OCI-LY7 (cell line): ENCODE measurements around the gene PLEKHG4B. TPM values are rescaled to one million over a fixed set of nuclear protein-coding genes. Genes with fewer than 3 reads are reported as not detected.

Experiments used
- BruUV-seq: library from RNA; stranded (reverse); fragments of 400-500 nt; replicated peaks from 2 replicates; lab custom pipeline; 2021; lab: Mats Ljungman, UMichigan
- CTCF ChIA-PET: fragments of 300-600 bp; sonication (Branson Sonifier 250); formaldehyde crosslinking; loops from one replicate; lab custom pipeline; 2022; ENCODE audit warnings: antibody characterized with exemption; ENCODE audit not compliant: unreplicated experiment; lab: Charles Lee
- POLR2A ChIA-PET: fragments of 300-600 bp; sonication (Branson Sonifier 250); formaldehyde crosslinking; loops from one replicate; lab custom pipeline; 2022; ENCODE audit warnings: antibody characterized with exemption; lab: Charles Lee
- DNase-seq: peaks from one replicate; pipeline ENCODE4 v3.0.0-alpha.2; 2015; ENCODE audit warnings: low spot score
- H2AFZ ChIP-seq: fragments of 200-600 bp; sonication (generic), shearing (Covaris generic); 2 replicates; pipeline ENCODE4 v1.6.1; 2014; ENCODE audit warnings: mild to moderate bottlenecking, antibody characterized with exemption, low read length, moderate library complexity
- H3K27ac ChIP-seq: fragments of 200-600 bp; sonication (generic); 2 replicates; pipeline ENCODE4 v1.5.1; 2014; ENCODE audit warnings: mixed run types, low read depth, mild to moderate bottlenecking, moderate library complexity, low read length, inconsistent platforms; ENCODE audit not compliant: poor library complexity, severe bottlenecking
- H3K36me3 ChIP-seq: fragments of 200-600 bp; sonication (generic); 2 replicates; pipeline ENCODE4 v1.6.1; 2014; ENCODE audit warnings: mild to moderate bottlenecking, antibody characterized with exemption, low read length, moderate library complexity, mixed read lengths; ENCODE audit not compliant: insufficient read depth
- H3K4me1 ChIP-seq: fragments of 200-600 bp; sonication (generic); 2 replicates; pipeline ENCODE4 v1.5.1; 2014; ENCODE audit warnings: mild to moderate bottlenecking, low read length; ENCODE audit not compliant: insufficient read depth, poor library complexity, severe bottlenecking
- H3K4me2 ChIP-seq: fragments of 200-600 bp; sonication (generic); 2 replicates; pipeline ENCODE4 v1.6.1; 2014; ENCODE audit warnings: mild to moderate bottlenecking, low read length
- H3K4me3 ChIP-seq: fragments of 200-600 bp; sonication (generic); 2 replicates; pipeline ENCODE4 v1.5.1; 2014; ENCODE audit warnings: mild to moderate bottlenecking, low read depth, low read length; ENCODE audit not compliant: poor library complexity, severe bottlenecking
- H3K79me2 ChIP-seq: fragments of 200-600 bp; sonication (generic); 2 replicates; pipeline ENCODE4 v1.6.1; 2016; ENCODE audit warnings: low read depth, mild to moderate bottlenecking, low read length, moderate library complexity, mixed read lengths; ENCODE audit not compliant: insufficient read depth
- H3K9me2 ChIP-seq: fragments of 200-600 bp; sonication (generic); 2 replicates; pipeline ENCODE4 v1.6.1; 2016; ENCODE audit warnings: mild to moderate bottlenecking, low read length, mixed read lengths; ENCODE audit not compliant: insufficient read depth
- H3K9me3 ChIP-seq: fragments of 200-600 bp; sonication (generic); 2 replicates; pipeline ENCODE4 v1.6.1; 2014; ENCODE audit warnings: mild to moderate bottlenecking, mixed run types, low read length, mixed read lengths
- H4K20me1 ChIP-seq: fragments of 200-600 bp; sonication (generic); 2 replicates; pipeline ENCODE4 v1.6.1; 2014; ENCODE audit warnings: mild to moderate bottlenecking, antibody characterized with exemption, low read length, moderate library complexity, mixed read lengths; ENCODE audit not compliant: insufficient read depth
- CTCF ChIP-seq: fragments of 200-600 bp; sonication (generic); conservative IDR thresholded peaks from 2 replicates; pipeline ENCODE4 v1.5.1; 2014; ENCODE audit warnings: mild to moderate bottlenecking, antibody characterized with exemption, low read length, moderate library complexity, mixed read lengths
- EZH2phosphoT487 ChIP-seq: fragments of 200-600 bp; sonication (generic); IDR thresholded peaks from 2 replicates; pipeline ENCODE4 v1.6.1; 2018; ENCODE audit warnings: low read depth, borderline replicate concordance, mild to moderate bottlenecking, mixed run types, antibody characterized with exemption, low read length, moderate library complexity, mixed read lengths
- intact Hi-C: fragments of 100-400 bp; cut with micrococcal nuclease; formaldehyde crosslinking; loops from one replicate; pipeline ENCODE4 v1.10.0; 2022; ENCODE audit not compliant: unreplicated experiment
- total RNA-seq, 2 experiments: library from RNA; depleted of rRNA in 1 of 2; stranded (reverse); fragments of >200 nt in 1 of 2; shearing (Covaris generic) in 1 of 2; gene quantifications; 2 replicates each; pipeline ENCODE4 v1.2.3, GENCODE V29; 2014 to 2022

The PLEKHG4B gene
- total RNA-seq, 2 experiments from 2014 or later: 0.30 to 0.41 TPM

GRCh38 chr5:104778-105296 is 12.9 kb downstream of the PLEKHG4B start:
- Histone ChIP-seq H3K79me2 (no peaks in the 10 kb centered on the region), H3K36me3 (no peaks in the 10 kb centered on the region), H2AFZ (no peak overlapping the region), H3K4me2 (no peak overlapping the region), H3K9me2 (no peaks in the 10 kb centered on the region), H3K27ac (no peak overlapping the region), H3K4me3 (no peak overlapping the region), H3K4me1 (no peaks in the 10 kb centered on the region), H3K9me3 (no peaks in the 10 kb centered on the region), H4K20me1 (no peaks in the 10 kb centered on the region)
- no peak for TF ChIP-seq EZH2phosphoT487
- TF ChIP-seq CTCF: no peak
- DNase-seq: no peak
- ChIA-PET POLR2A (no interaction called here), CTCF (no interaction called here)
- no TSS peak for BruUV-seq
- intact Hi-C loops: no loop called here

GRCh38 chr5:105504-106070 is 13.6 kb downstream of the PLEKHG4B start:
- Histone ChIP-seq H3K79me2 (no peaks in the 10 kb centered on the region), H3K36me3 (no peaks in the 10 kb centered on the region), H4K20me1 (no peaks in the 10 kb centered on the region), H3K4me1 (no peaks in the 10 kb centered on the region), H3K4me2 (no peak overlapping the region), H3K9me3 (no peaks in the 10 kb centered on the region), H3K9me2 (no peaks in the 10 kb centered on the region), H3K27ac (no peak overlapping the region), H3K4me3 (no peak overlapping the region), H2AFZ (no peak overlapping the region)
- intact Hi-C loops: no loop called here
- POLR2A ChIA-PET: no interaction called here
- no TSS peak for BruUV-seq
- CTCF ChIA-PET: no interaction called here
- no peak for TF ChIP-seq EZH2phosphoT487
- no peak for TF ChIP-seq CTCF
- DNase-seq: no peak

- no peaks in the 10 kb centered on the region for H3K9me2 ChIP-seq
- H3K4me2 ChIP-seq: no peak overlapping the region
- H3K36me3 ChIP-seq: no peaks in the 10 kb centered on the region
- H4K20me1 ChIP-seq: no peaks in the 10 kb centered on the region
- no peaks in the 10 kb centered on the region for H3K9me3 ChIP-seq
- no peak for DNase-seq
- no TSS peak for BruUV-seq
- no peak overlapping the region for H3K27ac ChIP-seq
- ChIA-PET POLR2A (no interaction called here), CTCF (no interaction called here)
- no peaks in the 10 kb centered on the region for H3K4me1 ChIP-seq
- TF ChIP-seq EZH2phosphoT487: no peak
- no peak for TF ChIP-seq CTCF
- no peak overlapping the region for H3K4me3 ChIP-seq
- no peaks in the 10 kb centered on the region for H3K79me2 ChIP-seq
- H2AFZ ChIP-seq: no peak overlapping the region
- intact Hi-C loops: no loop called here
These were observed 14.6 kb downstream of the PLEKHG4B start for GRCh38 chr5:106587-106986.
